ENCODE data around the gene EPHA7. TPM values are rescaled to one million over a fixed set of nuclear protein-coding genes. Genes with fewer than 3 reads are reported as not detected.

Gene EPHA7
- polyA plus RNA-seq, 5 donors: 10.4 to 23.2 (median 21.1) TPM

GRCh38 chr6:93327857-93328256 is 91.5 kb downstream of the EPHA7 start:
- DNase-seq: no peak

- DNase-seq: peak; percentile 21 to 38
These were observed 93.6 kb downstream of the EPHA7 start for GRCh38 chr6:93325761-93326160.

- DNase-seq: no peak
These were observed 95.7 kb downstream of the EPHA7 start for GRCh38 chr6:93323630-93324029.

- DNase-seq: no peak
These were observed 96.7 kb downstream of the EPHA7 start for GRCh38 chr6:93322651-93323050.

GRCh38 chr6:93319304-93319703 is 100.1 kb downstream of the EPHA7 start:
- DNase-seq: no peak

GRCh38 chr6:93318121-93318520 is 101.2 kb downstream of the EPHA7 start:
- DNase-seq: no peak

- DNase-seq: no peak
These were observed 101.8 kb downstream of the EPHA7 start for GRCh38 chr6:93317592-93317991.

- no peak for DNase-seq
These were observed 111.6 kb downstream of the EPHA7 start for GRCh38 chr6:93307505-93308409.

- no peak for DNase-seq
These were observed 114.3 kb downstream of the EPHA7 start for GRCh38 chr6:93305088-93305487.

GRCh38 chr6:93304505-93304904 is 114.9 kb downstream of the EPHA7 start:
- DNase-seq: no peak

- no peak for DNase-seq
These were observed 118.7 kb downstream of the EPHA7 start for GRCh38 chr6:93300661-93301060.

GRCh38 chr6:93299622-93300021 is 119.7 kb downstream of the EPHA7 start:
- DNase-seq: no peak

GRCh38 chr6:93295631-93296030 is 123.7 kb downstream of the EPHA7 start:
- no peak for DNase-seq

- DNase-seq: no peak
These were observed 124.5 kb downstream of the EPHA7 start for GRCh38 chr6:93294879-93295278.

- DNase-seq: no peak
These were observed 125.5 kb downstream of the EPHA7 start for GRCh38 chr6:93293872-93294271.

GRCh38 chr6:93293460-93293859 is 125.9 kb downstream of the EPHA7 start:
- DNase-seq: no peak

- no peak for DNase-seq
These were observed 136.8 kb downstream of the EPHA7 start for GRCh38 chr6:93282521-93283031.

GRCh38 chr6:93278241-93278640 is 141.1 kb downstream of the EPHA7 start:
- no peak for DNase-seq

GRCh38 chr6:93272896-93273295 is 146.5 kb downstream of the EPHA7 start:
- DNase-seq: no peak

GRCh38 chr6:93272211-93272610 is 147.1 kb downstream of the EPHA7 start:
- DNase-seq: no peak

GRCh38 chr6:93266116-93266817 is 153.1 kb downstream of the EPHA7 start:
- no peak for DNase-seq

GRCh38 chr6:93260881-93261280 is 158.5 kb downstream of the EPHA7 start:
- no peak for DNase-seq

- no peak for DNase-seq
These were observed 160.0 kb downstream of the EPHA7 start for GRCh38 chr6:93259332-93259731.

All from right lung (tissue), 5 donors.